ENCODE data around the gene FHOD3. TPM values are rescaled to one million over a fixed set of nuclear protein-coding genes. Genes with fewer than 3 reads are reported as not detected.

Gene FHOD3
- total and polyA plus RNA-seq, 9 of the 15 experiments (the other 6 are each of a cell fraction or from before 2014, with no cell fraction given): 0.11 TPM; not detected in 8

GRCh38 chr18:36522509-36522908 is 225.0 kb downstream of the FHOD3 start:
- Histone ChIP-seq H3K9me1 (ENCODE audit: control insufficient read depth, insufficient read depth, low read length) (no peaks in the 10 kb centered on the region), H3K4me2 (ENCODE audit: insufficient read depth, low read length) (no peak overlapping the region), H3K36me3 (ENCODE audit: control insufficient read depth, insufficient read depth, low read length) (no peaks in the 10 kb centered on the region), H2AFZ (ENCODE audit: low read depth, low read length) (no peak overlapping the region), H3K4me3 (no peak overlapping the region), H3K79me2 (ENCODE audit: control insufficient read depth, insufficient read depth, low read length) (no peaks in the 10 kb centered on the region), H3K4me1 (replicated peaks in 1 of 2; ENCODE audit: control insufficient read depth in 2 of 2, insufficient read depth in 2 of 2, low read length in 2 of 2) (no peaks in the 10 kb centered on the region), H4K20me1 (replicated peaks; ENCODE audit: control insufficient read depth, insufficient read depth, low read length) (no peaks in the 10 kb centered on the region), H3K9ac (ENCODE audit: insufficient read depth in 1 of 2, low read depth in 2 of 2, low read length in 2 of 2) (no peak overlapping the region), H3K27me3 (ENCODE audit: control insufficient read depth in 2 of 2, insufficient read depth in 2 of 2, low read length in 2 of 2) (peaks cover 0 to under 1% of the 10 kb centered on the region in 2 experiments; a peak in 1 of 5 replicates), H3K27ac (ENCODE audit: extremely low read depth, low read depth, low read length) (no peak overlapping the region), H3K9me3 (replicated peaks; ENCODE audit: control insufficient read depth, insufficient read depth, low read depth, low read length) (no peaks in the 10 kb centered on the region)
- FAIRE-seq: no peak
- POLR2A ChIA-PET: no interaction called here
- no peak for ATAC-seq
- TF ChIP-seq PREB (CRISPR knock-in tag; IDR thresholded peaks at IDR 0.05): no peak
- TF ChIP-seq, protein P1, sequence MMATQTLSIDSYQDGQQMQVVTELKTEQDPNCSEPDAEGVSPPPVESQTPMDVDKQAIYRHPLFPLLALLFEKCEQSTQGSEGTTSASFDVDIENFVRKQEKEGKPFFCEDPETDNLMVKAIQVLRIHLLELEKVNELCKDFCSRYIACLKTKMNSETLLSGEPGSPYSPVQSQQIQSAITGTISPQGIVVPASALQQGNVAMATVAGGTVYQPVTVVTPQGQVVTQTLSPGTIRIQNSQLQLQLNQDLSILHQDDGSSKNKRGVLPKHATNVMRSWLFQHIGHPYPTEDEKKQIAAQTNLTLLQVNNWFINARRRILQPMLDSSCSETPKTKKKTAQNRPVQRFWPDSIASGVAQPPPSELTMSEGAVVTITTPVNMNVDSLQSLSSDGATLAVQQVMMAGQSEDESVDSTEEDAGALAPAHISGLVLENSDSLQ (IDR thresholded peaks at IDR 0.05): no peak
- no peak for TF ChIP-seq HOMEZ (CRISPR knock-in tag; IDR thresholded peaks at IDR 0.05)
- TF ChIP-seq CXXC5 (CRISPR knock-in tag; IDR thresholded peaks at IDR 0.05): no peak
- no peak for TF ChIP-seq KAT7 (CRISPR knock-in tag; IDR thresholded peaks at IDR 0.05; ENCODE audit: borderline replicate concordance)
- DNase-seq (ENCODE audit: extremely low read depth in 1 of 4, low spot score in 3 of 4): no peak
- intact Hi-C loops (cut with micrococcal nuclease) (no loop called here), in situ Hi-C loops (cut with MboI) (no loop called here)
- CTCF ChIA-PET (ENCODE audit: low intra/inter-chr PET ratio): no interaction called here
- 0% methylated on average over 1 of the region's 1 CpG for WGBS (ENCODE audit: insufficient coverage, low coverage, missing lambda C conversion rate)
- BruUV-seq (replicated peaks): no TSS peak

Data from K562 (cell line).